OCI-LY1 (cell line): ENCODE data around the gene EPC2.

Experiments
- H2AFZ ChIP-seq: fragments of 200-600 bp; sonication (generic), shearing (Covaris generic); 2 replicates; pipeline ENCODE4 v1.6.0; 2014; ENCODE audit warnings: antibody characterized with exemption, mild to moderate bottlenecking, low read length
- H3F3A ChIP-seq: fragments of 200-600 bp; sonication (generic), shearing (Covaris generic); 2 replicates; pipeline ENCODE4 v1.6.0; 2014; ENCODE audit warnings: mild to moderate bottlenecking, antibody characterized with exemption, low read length, moderate library complexity; ENCODE audit not compliant: insufficient read depth
- H3K27ac ChIP-seq: fragments of 200-600 bp; sonication (generic); 2 replicates; pipeline ENCODE4 v1.5.1; 2014; ENCODE audit warnings: low read length, mixed run types, mild to moderate bottlenecking, low read depth; ENCODE audit not compliant: poor library complexity, severe bottlenecking
- H3K27me3 ChIP-seq: fragments of 200-600 bp; sonication (generic); 2 replicates; pipeline ENCODE4 v1.6.0; 2014; ENCODE audit warnings: antibody characterized with exemption, mild to moderate bottlenecking, low read length, moderate library complexity; ENCODE audit not compliant: insufficient read depth
- H3K36me3 ChIP-seq: fragments of 200-600 bp; sonication (generic); 2 replicates; pipeline ENCODE4 v1.6.1; 2014; ENCODE audit warnings: mild to moderate bottlenecking, antibody characterized with exemption, low read length, moderate library complexity, mixed read lengths; ENCODE audit not compliant: insufficient read depth
- H3K4me1 ChIP-seq: fragments of 200-600 bp; sonication (generic); 2 replicates; pipeline ENCODE4 v1.5.1; 2014; ENCODE audit warnings: mild to moderate bottlenecking, low read length, moderate library complexity; ENCODE audit not compliant: insufficient read depth, severe bottlenecking
- H3K4me2 ChIP-seq: fragments of 200-600 bp; sonication (generic), shearing (Covaris generic); 2 replicates; pipeline ENCODE4 v1.6.1; 2014; ENCODE audit warnings: low read length
- H3K4me3 ChIP-seq: fragments of 200-600 bp; sonication (generic); 2 replicates; pipeline ENCODE4 v1.5.1; 2014; ENCODE audit warnings: low read length, low read depth, mild to moderate bottlenecking, mixed read lengths; ENCODE audit not compliant: poor library complexity, severe bottlenecking
- H3K79me2 ChIP-seq: fragments of 200-600 bp; shearing (Covaris generic); 2 replicates; pipeline ENCODE4 v1.6.1; 2016; ENCODE audit warnings: mixed run types, low read length, mixed read lengths; ENCODE audit not compliant: insufficient read depth
- H3K9ac ChIP-seq: fragments of 200-600 bp; sonication (generic), shearing (Covaris generic); 2 replicates; pipeline ENCODE4 v1.6.1; 2014; ENCODE audit warnings: mild to moderate bottlenecking, low read length, mixed read lengths
- H3K9me2 ChIP-seq: fragments of 200-600 bp; sonication (generic), shearing (Covaris generic); 2 replicates; pipeline ENCODE4 v1.6.1; 2014; ENCODE audit warnings: low read depth, mild to moderate bottlenecking, low read length, mixed read lengths
- H3K9me3 ChIP-seq: fragments of 200-600 bp; shearing (Covaris generic); 2 replicates; pipeline ENCODE4 v1.6.1; 2014; ENCODE audit warnings: low read length, mixed read lengths
- H4K20me1 ChIP-seq: fragments of 200-600 bp; sonication (generic), shearing (Covaris generic); 2 replicates; pipeline ENCODE4 v1.6.0; 2016; ENCODE audit warnings: mild to moderate bottlenecking, low read length; ENCODE audit not compliant: insufficient read depth
- CTCF ChIP-seq: fragments of 200-600 bp; sonication (generic), shearing (Covaris generic); IDR thresholded peaks from 2 replicates; pipeline ENCODE4 v1.5.1; 2017; ENCODE audit warnings: mild to moderate bottlenecking, antibody characterized with exemption, low read length, moderate library complexity, mixed read lengths
- EZH2 ChIP-seq: fragments of 200-600 bp; sonication (generic), shearing (Covaris generic); IDR thresholded peaks from 2 replicates; pipeline ENCODE4 v1.8.0; 2017; ENCODE audit warnings: borderline replicate concordance, mixed run types, mild to moderate bottlenecking, antibody characterized with exemption, low read length, moderate library complexity, mixed read lengths

Gene EPC2

GRCh38 chr2:148746973-148747372, 102.4 kb downstream of the EPC2 start:
- H4K20me1 ChIP-seq = no peaks in the 10 kb centered on the region
- no peak overlapping the region for H3K9ac ChIP-seq
- peaks cover 11% of the 10 kb centered on the region; the same call in 1 of the 2 replicates for H3K36me3 ChIP-seq
- no peaks in the 10 kb centered on the region for H3K27me3 ChIP-seq
- no peaks in the 10 kb centered on the region for H3K9me2 ChIP-seq
- no peak overlapping the region for H3K4me2 ChIP-seq
- no peak overlapping the region for H3K27ac ChIP-seq
- H3F3A ChIP-seq = no peaks in the 10 kb centered on the region
- no peak overlapping the region for H2AFZ ChIP-seq
- no peaks in the 10 kb centered on the region for H3K79me2 ChIP-seq
- no peak overlapping the region for H3K4me3 ChIP-seq
- no peak for TF ChIP-seq CTCF
- TF ChIP-seq EZH2 = no peak
- H3K9me3 ChIP-seq = no peaks in the 10 kb centered on the region
- H3K4me1 ChIP-seq = no peaks in the 10 kb centered on the region

GRCh38 chr2:148751907-148752306, 107.4 kb downstream of the EPC2 start:
- no peak overlapping the region for H3K4me2 ChIP-seq

GRCh38 chr2:148752977-148753376, 108.4 kb downstream of the EPC2 start:
- no peak for TF ChIP-seq EZH2
- no peak for TF ChIP-seq CTCF
- H3K4me2 ChIP-seq = no peak overlapping the region
- H3K27ac ChIP-seq = no peak overlapping the region
- no peaks in the 10 kb centered on the region for H3K9me3 ChIP-seq
- H3K9ac ChIP-seq = no peak overlapping the region
- H3F3A ChIP-seq = no peaks in the 10 kb centered on the region
- no peaks in the 10 kb centered on the region for H4K20me1 ChIP-seq
- H3K4me1 ChIP-seq = no peaks in the 10 kb centered on the region
- H3K9me2 ChIP-seq = no peaks in the 10 kb centered on the region
- H3K79me2 ChIP-seq = no peaks in the 10 kb centered on the region
- peaks cover 28% of the 10 kb centered on the region; the same call in 1 of the 2 replicates for H3K36me3 ChIP-seq
- no peak overlapping the region for H3K4me3 ChIP-seq
- no peak overlapping the region for H2AFZ ChIP-seq
- no peaks in the 10 kb centered on the region for H3K27me3 ChIP-seq

More at GRCh38 chr2:148751907-148752306, 107.4 kb downstream of the EPC2 start:
- no peaks in the 10 kb centered on the region for H3K27me3 ChIP-seq
- no peak overlapping the region for H3K27ac ChIP-seq
- no peak for TF ChIP-seq EZH2
- no peak for TF ChIP-seq CTCF
- no peaks in the 10 kb centered on the region for H3K4me1 ChIP-seq
- no peaks in the 10 kb centered on the region for H4K20me1 ChIP-seq
- H3K9me3 ChIP-seq = no peaks in the 10 kb centered on the region
- H3K9me2 ChIP-seq = no peaks in the 10 kb centered on the region
- H3K79me2 ChIP-seq = no peaks in the 10 kb centered on the region
- H3F3A ChIP-seq = no peaks in the 10 kb centered on the region
- H3K36me3 ChIP-seq = peaks cover 32% of the 10 kb centered on the region; the same call in 1 of the 2 replicates
- H2AFZ ChIP-seq = no peak overlapping the region
- no peak overlapping the region for H3K4me3 ChIP-seq
- no peak overlapping the region for H3K9ac ChIP-seq
